SK-N-SH (cell line): ENCODE results near the gene TCN2. TPM values are rescaled to one million over a fixed set of nuclear protein-coding genes. Genes with fewer than 3 reads are reported as not detected.
A peak's percentile ranks its signal among the peaks of the same experiment; 100 is the strongest.

ENCODE experiments used
- CTCF ChIA-PET: fragments of 300-600, 350-600 bp; formaldehyde crosslinking; extraction: SDS; loops from one replicate; lab custom pipeline; 2021; lab: Yijun Ruan, JAX
- POLR2A ChIA-PET: fragments of 350-600 bp; sonication (Branson Sonifier 250); formaldehyde crosslinking; extraction: SDS; loops from one replicate; lab custom pipeline; 2020; ENCODE audit warnings: antibody characterized with exemption, inconsistent platforms; lab: Yijun Ruan, JAX
- DNase-seq: peaks from one replicate; pipeline ENCODE4 v3.0.0; 2012
- H2AFZ ChIP-seq: fragments of 200-600 bp; sonication (generic); 2 replicates; pipeline ENCODE4 v1.8.1; 2016; ENCODE audit warnings: antibody characterized with exemption, mild to moderate bottlenecking, low read depth
- H3F3A ChIP-seq: fragments of 200-600 bp; sonication (generic); replicated peaks from 2 replicates; pipeline ENCODE3; 2016; ENCODE audit warnings: antibody characterized with exemption, mild to moderate bottlenecking; ENCODE audit not compliant: insufficient read depth
- H3K27ac ChIP-seq, 2 experiments: fragments of 200-500 bp in 1 of 2; fragments of 200-600 bp in 1 of 2; sonication (Bioruptor generic) in 1 of 2; sonication (generic), shearing (Covaris generic) in 1 of 2; 2 replicates each; pipeline versions ENCODE4 v1.5.1 to v1.6.1; 2014 to 2016; ENCODE audit warnings: low read depth in 2 of 2, inconsistent platforms in 1 of 2, low read length in 1 of 2, mild to moderate bottlenecking in 1 of 2, mixed read lengths in 1 of 2
- H3K27me3 ChIP-seq: fragments of 200-600 bp; sonication (generic), shearing (Covaris generic); 2 replicates; pipeline ENCODE4 v1.6.1; 2016; ENCODE audit warnings: mixed run types; ENCODE audit not compliant: insufficient read depth
- H3K36me3 ChIP-seq, 2 experiments: fragments of 200-500 bp in 1 of 2; fragments of 200-600 bp in 1 of 2; sonication (Bioruptor generic) in 1 of 2; sonication (generic) in 1 of 2; replicated peaks in 1 of 2; 2 replicates each; pipeline versions ENCODE3 to v1.5.1; 2014 to 2016; ENCODE audit warnings: low read length in 1 of 2, mild to moderate bottlenecking in 1 of 2; ENCODE audit not compliant: insufficient read depth in 2 of 2, control insufficient read depth in 1 of 2
- H3K4me1 ChIP-seq, 2 experiments: fragments of 200-500 bp in 1 of 2; fragments of 200-600 bp in 1 of 2; sonication (Bioruptor generic) in 1 of 2; sonication (generic), shearing (Covaris generic) in 1 of 2; 2 replicates each; pipeline versions ENCODE4 v1.5.1 to v1.6.1; 2014 to 2016; ENCODE audit warnings: low read depth in 1 of 2, low read length in 1 of 2, mixed run types in 1 of 2; ENCODE audit not compliant: insufficient read depth in 2 of 2, control insufficient read depth in 1 of 2
- H3K4me2 ChIP-seq: fragments of 200-600 bp; sonication (generic), shearing (Covaris generic); 2 replicates; pipeline ENCODE4 v1.6.1; 2017; ENCODE audit warnings: mixed run types
- H3K4me3 ChIP-seq, 2 experiments: fragments of 200-500 bp in 1 of 2; fragments of 200-600 bp in 1 of 2; sonication (Bioruptor generic) in 1 of 2; sonication (generic), shearing (Covaris generic) in 1 of 2; 2 replicates each; pipeline versions ENCODE4 v1.5.1 to v1.8.1; 2014 to 2016; ENCODE audit warnings: low read depth in 2 of 2, inconsistent platforms in 1 of 2, low read length in 1 of 2, mild to moderate bottlenecking in 1 of 2, mixed read lengths in 1 of 2, moderate library complexity in 1 of 2
- H3K79me2 ChIP-seq: fragments of 200-600 bp; sonication (generic); 2 replicates; pipeline ENCODE4 v1.8.1; 2017; ENCODE audit warnings: mild to moderate bottlenecking; ENCODE audit not compliant: insufficient read depth
- H3K9ac ChIP-seq: fragments of 200-600 bp; sonication (generic); 2 replicates; pipeline ENCODE4 v1.6.1; 2017; ENCODE audit warnings: mixed run types
- H3K9me2 ChIP-seq: fragments of 200-600 bp; sonication (generic); 2 replicates; pipeline ENCODE4 v1.6.1; 2017; ENCODE audit warnings: mixed run types
- H3K9me3 ChIP-seq: fragments of 200-600 bp; sonication (generic); 2 replicates; pipeline ENCODE4 v1.6.1; 2017; ENCODE audit warnings: mixed run types, mild to moderate bottlenecking, moderate library complexity
- H4K20me1 ChIP-seq: fragments of 200-600 bp; sonication (generic); 2 replicates; pipeline ENCODE4 v1.6.1; 2017; ENCODE audit warnings: mild to moderate bottlenecking, mixed run types; ENCODE audit not compliant: insufficient read depth
- CHD2 ChIP-seq: fragments of 150-350 bp; IDR thresholded peaks from 2 replicates; pipeline ENCODE4 v1.6.1; 2018; ENCODE audit warnings: low read length; ENCODE audit not compliant: partially characterized antibody
- ELF1 ChIP-seq: IDR thresholded peaks from 2 replicates; pipeline ENCODE4 v1.4.0; 2012
- FOSL2 ChIP-seq: IDR thresholded peaks from 2 replicates; pipeline ENCODE4 v1.4.0; 2012; ENCODE audit warnings: low read depth, mild to moderate bottlenecking, moderate library complexity, borderline replicate concordance
- MAX ChIP-seq: IDR thresholded peaks from 2 replicates; pipeline ENCODE4 v1.4.0; 2012; ENCODE audit warnings: low read depth
- MXI1 ChIP-seq: IDR thresholded peaks from 2 replicates; pipeline ENCODE4 v1.6.1; 2012; ENCODE audit warnings: mild to moderate bottlenecking, low read depth, low read length, improper control_type of control experiment
- NRF1 ChIP-seq: IDR thresholded peaks from 2 replicates; pipeline ENCODE4 v1.6.1; 2012; ENCODE audit warnings: low read depth, mild to moderate bottlenecking, low read length
- POLR2AphosphoS5 ChIP-seq: IDR thresholded peaks from 2 replicates; pipeline ENCODE4 v1.6.1; 2012; ENCODE audit warnings: low read depth, low read length
- REST ChIP-seq: IDR thresholded peaks from 2 replicates; pipeline ENCODE4 v1.6.1; 2012; ENCODE audit warnings: mild to moderate bottlenecking, low read depth, low read length, moderate library complexity
- RFX5 ChIP-seq: IDR thresholded peaks from 2 replicates; pipeline ENCODE4 v1.6.1; 2012; ENCODE audit warnings: mild to moderate bottlenecking, improper control_type of control experiment, low read length
- RXRA ChIP-seq: IDR thresholded peaks from 2 replicates; pipeline ENCODE4 v1.4.0; 2012; ENCODE audit warnings: low read depth, mild to moderate bottlenecking, borderline replicate concordance
- SIN3A ChIP-seq: IDR thresholded peaks from 2 replicates; pipeline ENCODE4 v1.6.1; 2012; ENCODE audit warnings: low read depth, mild to moderate bottlenecking, low read length, moderate library complexity, borderline replicate concordance
- TCF12 ChIP-seq: IDR thresholded peaks from 2 replicates; pipeline ENCODE4 v1.4.0; 2012
- USF2 ChIP-seq: fragments of 150-350 bp; IDR thresholded peaks from 2 replicates; pipeline ENCODE4 v1.6.1; 2017; ENCODE audit warnings: antibody characterized with exemption, low read length, low read depth, borderline replicate concordance
- WGBS: methylation state at CpG from one replicate; pipeline ENCODE4 v1.1.6; 2017; ENCODE audit warnings: low lambda C conversion rate; 5-methylcytosine and 5-hydroxymethylcytosine counted together
- polyA plus RNA-seq, 3 experiments: library from polyadenylated mRNA; depleted of rRNA; stranded (reverse); fragments of >200 nt; gene quantifications; 2 replicates each; pipeline ENCODE4 v1.2.3, GENCODE V29; 2012

TCN2 gene
- polyA plus RNA-seq, 1 of the 3 experiments (the other 2 are of a cell fraction) = 4.1 TPM

GRCh38 chr22:30609260-30610185 lies 2.5 kb downstream of the TCN2 start:
- H3K9me3 ChIP-seq = no peaks in the 10 kb centered on the region
- H3K27me3 ChIP-seq = no peaks in the 10 kb centered on the region
- H3K36me3 ChIP-seq = no peaks in the 10 kb centered on the region
- peak overlapping the region; percentile 24; the same call in 1 of the 2 replicates for H2AFZ ChIP-seq
- H3K4me1 ChIP-seq = peaks cover 10 to 15% of the 10 kb centered on the region in 2 experiments; a peak in 2 of 4 replicates
- no peak overlapping the region; the same call in 1 of the 2 replicates for H3K9ac ChIP-seq
- H3K79me2 ChIP-seq = no peaks in the 10 kb centered on the region
- POLR2A ChIA-PET = no interaction called here
- CTCF ChIA-PET = interaction anchor here (1.1 to 4.1 kb wide), 2 partner anchors 25 kb away, joined by 3 to 24 read pairs; partner anchors contain the start of gene SLC35E4
- H4K20me1 ChIP-seq = no peaks in the 10 kb centered on the region
- WGBS = 67% methylated on average over 16 of the region's 17 CpGs
- H3K27ac ChIP-seq = peak overlapping the region in 1 of 2 experiments; percentile 39; a peak in 1 of 4 replicates
- H3K4me2 ChIP-seq = peak overlapping the region; percentile 29; the same call in 1 of the 2 replicates
- TF ChIP-seq POLR2AphosphoS5 (no peak), USF2 (no peak), MXI1 (no peak), FOSL2 (peak; percentile 47; the same call in 1 of the 2 replicates), SIN3A (no peak), NRF1 (no peak)
- no peak for DNase-seq
- no peak overlapping the region for H3K4me3 ChIP-seq
- H3F3A ChIP-seq = peaks cover 4% of the 10 kb centered on the region
- H3K9me2 ChIP-seq = no peaks in the 10 kb centered on the region

- H3K79me2 ChIP-seq = no peaks in the 10 kb centered on the region
- peaks cover 10 to 15% of the 10 kb centered on the region in 2 experiments; a peak in 2 of 4 replicates for H3K4me1 ChIP-seq
- H3K9me2 ChIP-seq = no peaks in the 10 kb centered on the region
- no peaks in the 10 kb centered on the region for H3K27me3 ChIP-seq
- no peak overlapping the region for H3K27ac ChIP-seq
- POLR2A ChIA-PET = no interaction called here
- H2AFZ ChIP-seq = no peak overlapping the region
- no peak overlapping the region for H3K4me2 ChIP-seq
- CTCF ChIA-PET = interaction anchor here (1.1 kb wide), 1 partner anchor 24 kb away, joined by 3 read pairs; no protein-coding TSS in a partner anchor
- 72% methylated on average over 7 of the region's 7 CpGs for WGBS
- H3F3A ChIP-seq = peaks cover 4% of the 10 kb centered on the region
- H3K36me3 ChIP-seq = no peaks in the 10 kb centered on the region
- DNase-seq = no peak
- no peaks in the 10 kb centered on the region for H4K20me1 ChIP-seq
- no peaks in the 10 kb centered on the region for H3K9me3 ChIP-seq
- no peak overlapping the region for H3K9ac ChIP-seq
- no peak overlapping the region for H3K4me3 ChIP-seq
- TF ChIP-seq MXI1 = no peak
- no peak for TF ChIP-seq MAX
Measured at GRCh38 chr22:30610299-30610698, 3.3 kb downstream of the TCN2 start.

GRCh38 chr22:30611197-30611596 lies 4.2 kb downstream of the TCN2 start:
- Histone ChIP-seq H3K36me3 (no peaks in the 10 kb centered on the region), H2AFZ (no peak overlapping the region), H4K20me1 (no peaks in the 10 kb centered on the region), H3K4me1 (peaks cover 8 to 10% of the 10 kb centered on the region in 2 experiments; a peak in 2 of 4 replicates), H3K9me2 (no peaks in the 10 kb centered on the region), H3K9ac (no peak overlapping the region), H3K4me2 (no peak overlapping the region), H3K4me3 (no peak overlapping the region), H3K27ac (no peak overlapping the region), H3K27me3 (no peaks in the 10 kb centered on the region), H3F3A (no peaks in the 10 kb centered on the region), H3K9me3 (no peaks in the 10 kb centered on the region), H3K79me2 (no peaks in the 10 kb centered on the region)
- no peak for DNase-seq
- ChIA-PET CTCF (no interaction called here), POLR2A (no interaction called here)
- 96% methylated on average over 3 of the region's 3 CpGs for WGBS
- TF ChIP-seq REST = no peak
- TF ChIP-seq MXI1 = no peak
- no peak for TF ChIP-seq CHD2
- TF ChIP-seq SIN3A = no peak
- TF ChIP-seq FOSL2 = no peak
- no peak for TF ChIP-seq TCF12
- no peak for TF ChIP-seq RXRA
- no peak for TF ChIP-seq MAX
- no peak for TF ChIP-seq RFX5
- no peak for TF ChIP-seq ELF1
